Measurements from ENCODE around the gene ZNF426. TPM values are rescaled to one million over a fixed set of nuclear protein-coding genes. Genes with fewer than 3 reads are reported as not detected.
"Not testable (repeated sequence)": the region's sequence is repeated elsewhere in the genome, so short reads cannot be mapped to it uniquely, and the experiment has no call there.

ZNF426 gene
- 4.7 and 5.9 TPM in 2 replicates for total RNA-seq (2014; rRNA removed; shearing (Covaris generic))

DNA sequence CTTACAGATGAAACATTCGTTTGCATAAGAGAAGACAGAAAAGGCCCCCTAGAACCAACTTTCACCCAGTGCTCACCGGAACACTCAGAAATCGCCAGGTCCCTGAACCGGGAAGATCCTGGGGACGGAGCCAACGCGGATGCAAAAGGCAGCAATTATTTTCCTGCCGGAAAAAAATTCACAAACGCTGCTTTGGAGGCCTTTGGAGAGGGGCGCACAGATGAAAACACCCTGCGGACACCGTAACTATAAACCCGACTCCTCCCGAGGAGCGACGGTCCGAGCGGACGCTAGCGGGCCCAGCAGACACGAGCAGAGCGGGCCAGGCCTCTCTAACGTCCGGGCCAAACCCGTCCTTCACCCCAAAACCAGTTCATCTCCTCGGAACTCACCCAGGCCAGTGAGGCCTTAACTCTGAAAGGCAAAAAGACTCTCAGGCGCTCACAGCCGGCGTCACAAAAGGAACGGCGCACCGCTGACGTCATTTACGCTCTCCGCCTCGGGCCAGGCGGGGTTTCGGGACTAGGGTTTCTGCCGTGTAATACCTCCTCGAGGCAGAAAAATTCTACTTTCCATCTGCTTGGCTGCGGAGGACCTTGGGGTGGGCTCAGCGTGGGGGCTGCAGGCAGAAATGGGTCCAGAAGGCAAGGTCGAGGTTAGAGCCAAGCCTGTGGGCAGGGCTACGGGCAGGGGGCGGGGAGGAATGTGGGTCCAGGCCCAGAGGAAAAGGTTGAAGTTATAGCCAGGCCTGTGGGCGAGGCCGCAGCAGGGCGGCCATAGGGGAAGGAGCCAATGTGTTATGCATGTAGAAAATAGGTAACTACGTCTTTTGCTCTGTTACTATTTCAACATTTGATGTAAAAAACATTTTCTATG, at the start of gene ZNF426:
TSS of gene ZNF426 (minus strand) at position 463 of the 876 bp plus-strand sequence. CDS start 2,413 bp downstream, outside the sequence.
- peaks cover 19% of the 10 kb centered on the region for H3K9me3 ChIP-seq (replicated peaks)
- peak within 1 kb of the TSS; percentile 55 for H3K4me3 ChIP-seq

DNA sequence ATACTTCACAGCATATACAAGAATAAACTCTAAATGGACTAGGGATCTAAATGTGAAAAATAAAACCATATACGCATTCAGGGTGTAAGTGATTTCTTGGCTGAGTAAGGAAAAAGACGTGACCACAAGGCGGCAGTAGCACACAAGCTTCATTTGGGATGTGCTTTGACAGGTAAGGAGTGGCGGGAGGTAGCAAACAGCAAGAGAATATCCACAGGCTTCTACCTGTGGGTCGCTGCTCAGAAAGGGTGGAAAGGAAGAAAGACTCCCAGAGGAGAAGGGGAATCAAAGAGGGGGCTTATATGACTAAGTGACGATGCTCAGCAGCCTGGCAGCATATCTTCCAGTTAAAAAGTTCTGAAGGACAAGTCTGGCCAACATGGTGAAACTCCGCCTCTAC, 48.3 kb upstream of the ZNF426 start:
- Histone ChIP-seq H3K4me1 (replicated peaks) (0 out of 2 replicates have a peak, but pooled peaks cover 3% of the 10 kb centered on the region), H3K27me3 (replicated peaks) (no peaks in the 10 kb centered on the region), H3K9me3 (replicated peaks) (no peaks in the 10 kb centered on the region), H3K27ac (no peak overlapping the region), H3K36me3 (peaks cover 13% of the 10 kb centered on the region), H3K4me3 (no peak overlapping the region)
- peak in 1 of 2 experiments; percentile 38 for DNase-seq (ENCODE audit: low read depth in 1 of 2, low spot score in 2 of 2)

More for the DNA sequence above, at the start of gene ZNF426:
- Histone ChIP-seq H3K36me3 (peaks cover 31% of the 10 kb centered on the region), H3K4me1 (replicated peaks) (no peaks in the 10 kb centered on the region), H3K27ac (peak within 1 kb of the TSS; percentile 69), H3K27me3 (replicated peaks) (no peaks in the 10 kb centered on the region)
- DNase-seq (ENCODE audit: low read depth in 1 of 2, low spot score in 2 of 2) = peak; percentile 71 to 72

DNA sequence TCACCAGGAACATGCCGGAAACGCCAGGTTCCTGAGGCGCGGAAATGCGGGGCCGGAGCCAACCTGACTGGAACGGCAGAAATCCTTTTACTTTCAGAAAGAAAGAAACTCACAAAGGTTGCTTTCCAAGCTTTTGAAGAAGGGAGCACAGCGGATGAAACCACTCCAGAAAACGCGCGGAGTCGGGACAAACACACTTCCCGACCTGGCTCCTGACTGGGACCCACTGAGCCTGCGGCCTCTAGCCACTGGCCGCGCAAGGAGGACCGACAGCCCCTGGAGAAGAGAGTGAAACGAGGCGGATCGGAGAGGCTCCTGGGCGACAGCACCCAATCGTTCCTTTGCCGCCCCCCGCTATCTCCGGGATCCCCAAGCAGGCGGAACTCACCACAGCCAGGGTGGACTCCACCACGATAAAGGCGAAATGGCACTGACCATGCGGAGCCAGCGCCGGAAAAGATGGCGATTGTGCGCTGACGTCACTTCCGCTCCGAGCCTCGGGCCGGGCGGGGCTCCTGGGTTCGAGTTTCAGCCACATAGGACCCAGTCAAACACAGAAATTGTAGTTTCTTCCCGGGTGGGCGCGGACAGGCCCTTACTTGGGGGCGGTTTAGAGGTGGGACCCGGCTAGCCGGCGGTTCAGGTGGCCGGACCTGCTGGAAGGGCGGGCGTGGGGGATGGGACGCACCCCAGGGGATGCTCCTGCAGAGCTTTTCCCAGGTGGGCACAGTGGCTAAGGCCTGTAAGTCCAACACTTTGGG, 45.8 kb upstream of the ZNF426 start, which contains the start of gene ZNF121:
TSS of gene ZNF121 (minus strand) at position 432 of the 761 bp plus-strand sequence. CDS start 16,407 bp downstream, outside the sequence.
- H3K27ac ChIP-seq = peak within 1 kb of the TSS; percentile 69
- H3K4me1 ChIP-seq (replicated peaks) = 0 out of 2 replicates have a peak, but pooled peaks cover 3% of the 10 kb centered on the region
- peak; percentile 79 to 86 for DNase-seq (ENCODE audit: low read depth in 1 of 2, low spot score in 2 of 2)
- H3K36me3 ChIP-seq = peaks cover 30% of the 10 kb centered on the region
- H3K27me3 ChIP-seq (replicated peaks) = no peaks in the 10 kb centered on the region
- H3K9me3 ChIP-seq (replicated peaks) = 0 out of 2 replicates have a peak, but pooled peaks cover 5% of the 10 kb centered on the region
- peak within 1 kb of the TSS; percentile 71 for H3K4me3 ChIP-seq

DNA sequence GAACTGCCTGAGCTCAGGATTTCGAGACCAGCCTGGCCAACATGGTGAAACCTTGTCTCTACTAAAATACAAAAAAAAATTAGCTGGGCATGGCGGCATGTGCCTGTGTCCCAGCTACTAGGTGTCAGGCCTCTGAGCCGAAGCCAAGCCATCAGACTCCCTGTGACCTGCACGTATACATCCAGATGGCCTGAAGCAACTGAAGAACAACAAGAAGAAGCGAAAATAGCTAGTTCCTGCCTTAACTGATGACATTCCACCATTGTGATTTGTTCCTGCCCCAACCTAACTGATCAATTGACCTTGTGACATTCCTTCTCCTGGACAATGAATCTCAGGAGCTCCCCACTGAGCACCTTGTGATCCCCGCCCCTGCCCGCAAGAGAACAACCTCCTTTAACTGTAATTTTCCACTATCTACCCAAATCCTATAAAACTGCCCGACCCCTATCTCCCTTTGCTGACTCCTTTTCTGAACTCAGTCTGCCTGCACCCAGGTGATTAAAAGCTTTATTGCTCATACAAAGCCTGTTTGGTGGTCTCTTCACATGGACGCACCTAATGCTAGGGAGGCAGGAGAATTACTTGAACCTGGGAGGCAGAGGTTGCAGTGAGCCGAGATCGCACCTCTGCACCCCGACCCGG, 43.8 kb upstream of the ZNF426 start:
- Histone ChIP-seq H3K36me3 (peaks cover 40% of the 10 kb centered on the region), H3K9me3 (replicated peaks) (peaks cover 13% of the 10 kb centered on the region)
- H3K27ac ChIP-seq; H3K4me1 ChIP-seq (replicated peaks); H3K4me3 ChIP-seq; DNase-seq (ENCODE audit: low read depth in 1 of 2, low spot score in 2 of 2); H3K27me3 ChIP-seq (replicated peaks): not testable (repeated sequence)

DNA sequence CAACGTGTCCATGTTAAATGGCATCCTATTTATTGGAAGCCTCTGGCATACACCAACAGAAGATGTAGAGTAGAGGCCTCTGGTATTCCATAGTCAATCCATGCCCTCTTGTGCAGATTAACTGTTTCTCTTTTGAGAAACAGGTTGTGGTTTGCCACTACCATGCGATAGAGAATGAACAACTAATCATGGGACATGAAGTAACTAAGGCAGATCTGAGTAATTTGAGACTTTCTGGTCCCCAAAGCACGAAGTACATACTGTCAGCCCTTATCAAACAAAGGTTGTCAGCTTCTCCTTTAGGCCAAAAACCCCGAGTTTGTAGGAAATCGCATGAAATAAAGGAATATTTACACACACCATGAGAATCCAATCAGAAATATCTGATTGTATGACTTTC, 42.3 kb upstream of the ZNF426 start:
- H3K27ac ChIP-seq = no peak overlapping the region
- H3K4me1 ChIP-seq (replicated peaks) = 0 out of 2 replicates have a peak, but pooled peaks cover 3% of the 10 kb centered on the region
- H3K36me3 ChIP-seq = peaks cover 40% of the 10 kb centered on the region
- no peak overlapping the region for H3K4me3 ChIP-seq
- H3K27me3 ChIP-seq (replicated peaks) = no peaks in the 10 kb centered on the region
- no peak for DNase-seq (ENCODE audit: low read depth in 1 of 2, low spot score in 2 of 2)
- peaks cover 13% of the 10 kb centered on the region for H3K9me3 ChIP-seq (replicated peaks)

DNA sequence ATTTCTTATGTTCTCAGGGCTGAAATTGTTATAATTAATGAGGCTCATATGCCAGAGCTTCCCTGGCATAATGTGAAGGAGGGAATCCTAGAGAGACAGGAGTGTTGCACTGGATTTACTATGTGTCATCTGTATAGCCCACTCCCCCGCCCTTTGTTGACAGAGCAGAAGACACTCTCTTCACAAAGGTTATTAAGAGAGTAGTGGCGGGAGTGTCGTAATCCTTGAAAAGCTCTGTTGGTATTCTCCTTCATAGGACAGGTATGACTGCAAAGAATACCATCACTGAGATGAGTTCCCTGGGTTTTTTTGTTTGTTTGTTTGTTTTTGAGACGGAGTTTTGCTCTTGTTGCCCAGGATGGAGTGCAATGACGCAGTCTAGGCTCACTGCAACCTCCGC, 31.8 kb upstream of the ZNF426 start:
- H3K27ac ChIP-seq = no peak overlapping the region
- H3K27me3 ChIP-seq (replicated peaks) = no peaks in the 10 kb centered on the region
- H3K4me3 ChIP-seq = no peak overlapping the region
- no peak for DNase-seq (ENCODE audit: low read depth in 1 of 2, low spot score in 2 of 2)
- H3K36me3 ChIP-seq = peaks cover 64% of the 10 kb centered on the region
- peaks cover 67% of the 10 kb centered on the region for H3K9me3 ChIP-seq (replicated peaks)
- no peaks in the 10 kb centered on the region for H3K4me1 ChIP-seq (replicated peaks)

DNA sequence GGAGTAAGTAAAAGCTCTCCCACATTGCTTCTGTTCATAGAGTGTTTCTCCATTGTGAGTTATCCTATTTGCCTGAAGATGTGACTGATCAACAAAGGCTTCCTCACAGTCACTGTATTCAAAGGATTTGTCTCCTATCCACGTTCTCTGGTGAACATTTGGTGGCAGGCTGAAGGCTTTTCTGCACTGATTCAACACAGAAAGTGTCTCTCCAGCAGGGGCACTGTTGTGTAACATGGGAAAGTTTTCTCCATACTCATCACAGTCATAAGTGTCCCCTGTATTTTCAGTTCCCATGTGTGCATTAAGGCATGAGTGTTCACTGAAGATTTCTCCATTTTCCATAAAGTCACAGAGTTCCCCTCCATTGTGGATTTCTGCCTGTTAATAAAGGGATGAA, 28.3 kb upstream of the ZNF426 start:
- peaks cover 59% of the 10 kb centered on the region for H3K9me3 ChIP-seq (replicated peaks)
- no peak overlapping the region for H3K4me3 ChIP-seq
- no peaks in the 10 kb centered on the region; the same call in 1 of the 2 replicates for H3K27me3 ChIP-seq (replicated peaks)
- no peaks in the 10 kb centered on the region for H3K4me1 ChIP-seq (replicated peaks)
- DNase-seq (ENCODE audit: low read depth in 1 of 2, low spot score in 2 of 2) = no peak
- H3K27ac ChIP-seq = no peak overlapping the region
- H3K36me3 ChIP-seq = peaks cover 87% of the 10 kb centered on the region

DNA sequence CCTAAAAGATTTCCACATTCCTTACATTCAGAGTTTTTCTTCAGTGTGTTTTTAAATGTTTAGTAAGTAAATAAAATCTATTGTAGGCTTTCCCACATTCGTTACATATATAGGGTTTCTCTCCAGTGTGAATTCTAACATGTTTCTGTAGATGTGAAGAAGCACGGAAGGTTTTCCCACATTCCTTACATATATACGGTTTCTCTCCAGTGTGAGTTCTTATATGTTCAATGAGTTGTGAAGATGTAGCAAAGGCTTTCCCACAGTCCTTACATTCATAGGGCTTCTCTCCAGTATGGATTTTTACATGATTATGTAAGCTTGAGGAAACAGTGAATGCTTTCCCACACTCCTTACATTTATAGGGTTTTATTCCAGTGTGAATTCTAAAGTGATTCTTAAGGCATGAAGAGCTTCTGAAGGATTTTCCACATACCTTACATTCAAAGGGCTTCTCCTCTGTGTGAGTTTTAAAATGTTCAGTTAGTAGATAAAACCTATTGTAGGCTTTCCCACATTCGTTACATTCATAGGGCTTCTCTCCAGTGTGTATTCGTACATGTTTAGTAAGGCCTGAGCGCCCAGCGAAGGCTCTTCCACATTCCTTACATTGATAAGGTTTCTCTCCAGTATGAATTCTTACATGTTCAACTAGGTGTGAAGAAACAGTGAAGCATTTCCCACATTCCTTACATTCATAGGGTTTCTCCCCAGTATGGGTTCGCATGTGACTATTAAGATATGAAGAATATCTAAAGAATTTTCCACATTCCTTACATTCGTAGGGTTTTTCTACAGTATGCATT, 27.7 kb upstream of the ZNF426 start:
- Histone ChIP-seq H3K4me3 (no peak overlapping the region), H3K27me3 (replicated peaks) (no peaks in the 10 kb centered on the region; the same call in 1 of the 2 replicates), H3K4me1 (replicated peaks) (no peaks in the 10 kb centered on the region), H3K36me3 (peaks cover 86% of the 10 kb centered on the region), H3K27ac (no peak overlapping the region), H3K9me3 (replicated peaks) (peaks cover 56% of the 10 kb centered on the region)
- DNase-seq (ENCODE audit: low read depth in 1 of 2, low spot score in 2 of 2) = peak in 1 of 2 experiments; percentile 11

DNA sequence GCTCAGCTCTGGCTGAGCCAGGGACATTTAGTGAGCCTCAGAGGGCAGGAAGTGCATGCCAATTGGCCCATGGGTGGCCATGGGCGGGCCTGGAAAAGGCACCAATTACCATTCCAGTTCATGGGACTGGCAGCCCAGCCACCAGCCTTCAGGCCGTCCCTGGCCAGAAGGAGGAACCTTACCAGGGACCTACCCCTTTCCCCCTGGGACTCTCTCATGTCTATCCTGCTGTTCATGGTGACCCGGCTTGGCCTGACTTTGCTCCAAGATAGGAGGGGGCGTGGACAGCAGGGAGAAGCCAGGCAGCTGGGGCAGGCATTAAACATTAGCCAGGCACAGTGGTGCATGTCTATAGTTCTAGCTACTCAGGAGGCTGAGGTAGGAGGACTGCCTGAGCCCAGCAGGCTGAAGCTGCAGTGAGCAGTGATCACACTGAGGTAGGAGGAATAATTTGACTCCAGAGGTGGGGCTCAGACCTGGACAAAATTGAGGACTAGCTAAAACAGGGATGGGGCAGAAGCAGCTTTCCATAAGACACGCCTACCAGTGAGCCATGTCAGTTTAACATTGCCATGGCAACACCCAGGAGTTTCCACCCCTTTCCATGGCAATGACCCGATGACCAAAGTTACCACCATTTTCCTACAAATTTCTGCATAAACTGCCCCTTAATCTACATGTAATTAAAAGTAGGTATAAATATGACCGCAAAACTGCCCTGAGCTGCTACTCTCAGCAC, 14.3 kb upstream of the ZNF426 start:
- Histone ChIP-seq H3K27me3 (replicated peaks) (no peaks in the 10 kb centered on the region), H3K36me3 (no peaks in the 10 kb centered on the region), H3K4me3 (no peak overlapping the region), H3K9me3 (replicated peaks) (peaks cover 2% of the 10 kb centered on the region; the same call in 1 of the 2 replicates), H3K4me1 (replicated peaks) (no peaks in the 10 kb centered on the region), H3K27ac (no peak overlapping the region)
- DNase-seq (ENCODE audit: low read depth in 1 of 2, low spot score in 2 of 2) = no peak

DNA sequence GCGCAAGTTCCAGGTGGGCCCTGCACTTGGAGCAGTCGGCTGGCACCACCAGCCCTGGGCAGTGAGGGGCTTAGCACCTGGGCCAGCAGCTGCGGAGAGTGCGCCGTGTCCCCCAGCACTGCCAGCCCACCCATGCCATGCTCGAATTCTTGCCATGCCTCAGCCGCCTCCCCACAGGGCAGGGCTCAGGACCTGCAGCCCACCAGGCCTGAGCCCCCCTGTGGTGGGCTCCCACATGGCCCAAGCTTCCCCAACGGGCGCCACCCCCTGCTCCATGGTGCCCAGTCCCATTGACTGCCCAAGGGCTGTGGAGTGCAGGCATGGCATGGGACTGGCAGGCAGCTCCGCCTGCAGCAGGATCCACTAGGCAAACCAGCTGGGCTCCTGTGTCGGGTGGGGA, 9.4 kb upstream of the ZNF426 start:
- DNase-seq (ENCODE audit: low read depth in 1 of 2, low spot score in 2 of 2) = no peak
- Histone ChIP-seq H3K4me3 (no peak overlapping the region), H3K4me1 (replicated peaks) (no peaks in the 10 kb centered on the region), H3K9me3 (replicated peaks) (peaks cover 2% of the 10 kb centered on the region; the same call in 1 of the 2 replicates), H3K36me3 (no peaks in the 10 kb centered on the region), H3K27ac (no peak overlapping the region), H3K27me3 (replicated peaks) (no peaks in the 10 kb centered on the region)

DNA sequence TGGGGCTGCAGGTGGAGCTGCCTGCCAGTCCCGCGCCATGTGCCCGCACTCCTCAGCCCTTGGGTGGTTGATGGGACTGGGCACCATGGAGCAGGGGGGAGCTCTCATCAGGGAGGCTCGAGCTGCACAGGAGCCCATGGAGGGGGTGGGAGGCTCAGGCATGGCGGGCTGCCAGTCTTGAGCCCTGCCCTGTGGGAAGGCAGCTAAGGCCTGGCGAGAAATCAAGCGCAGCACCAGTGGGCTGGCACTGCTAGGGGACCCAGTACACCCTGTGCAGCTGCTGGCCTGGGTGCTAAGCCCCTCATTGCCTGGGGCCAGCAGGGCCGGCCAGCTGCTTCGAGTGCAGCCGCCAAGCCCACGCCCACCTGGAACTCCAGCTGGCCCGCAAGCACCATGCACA, 2.8 kb upstream of the ZNF426 start:
- peaks cover 11% of the 10 kb centered on the region for H3K9me3 ChIP-seq (replicated peaks)
- not testable (repeated sequence) for H3K4me1 ChIP-seq (replicated peaks); H3K27ac ChIP-seq; H3K27me3 ChIP-seq (replicated peaks); H3K4me3 ChIP-seq; H3K36me3 ChIP-seq; DNase-seq (ENCODE audit: low read depth in 1 of 2, low spot score in 2 of 2)

DNA sequence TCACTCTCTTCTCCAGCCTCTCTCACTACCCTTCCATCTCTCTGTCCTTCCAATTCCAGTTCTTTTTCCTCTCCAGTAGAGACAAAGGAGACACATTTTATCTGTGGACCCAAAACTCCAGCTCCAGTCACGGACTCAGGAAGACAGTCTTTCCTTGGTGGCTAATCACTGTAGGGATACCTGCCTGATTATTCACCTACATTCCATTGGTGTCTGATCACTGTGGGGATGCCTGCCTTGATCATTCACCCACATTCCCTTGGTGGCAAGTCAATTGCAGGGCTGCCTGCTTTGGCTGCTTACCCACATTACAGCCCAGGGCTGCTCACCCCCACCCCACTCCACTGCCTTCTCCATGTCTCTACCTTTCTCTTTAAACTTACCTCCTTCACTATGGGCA, 1.5 kb upstream of the ZNF426 start:
- Histone ChIP-seq H3K9me3 (replicated peaks) (peaks cover 16% of the 10 kb centered on the region), H3K36me3 (peaks cover 16% of the 10 kb centered on the region)
- H3K27ac ChIP-seq; H3K4me1 ChIP-seq (replicated peaks); H3K27me3 ChIP-seq (replicated peaks); DNase-seq (ENCODE audit: low read depth in 1 of 2, low spot score in 2 of 2); H3K4me3 ChIP-seq: not testable (repeated sequence)

Data from SJSA1 (cell line).